GM12801 (cell line): ENCODE results near the gene PRKG1.

Experiments used
- CTCF ChIP-seq: IDR thresholded peaks from one replicate; pipeline ENCODE4 v1.5.1; 2011; ENCODE audit warnings: control low read depth; ENCODE audit not compliant: insufficient read length; ENCODE audit errors: extremely low read depth

Gene PRKG1

GRCh38 chr10:52121688-52122087 is 1047.4 kb downstream of the PRKG1 start:
- TF ChIP-seq CTCF: no peak

- TF ChIP-seq CTCF: no peak
Measured at GRCh38 chr10:52128056-52128683, 1053.9 kb downstream of the PRKG1 start.

- TF ChIP-seq CTCF: no peak
Measured at GRCh38 chr10:52129410-52130178, 1055.3 kb downstream of the PRKG1 start.

- TF ChIP-seq CTCF: no peak
Measured at GRCh38 chr10:52135101-52135500, 1060.8 kb downstream of the PRKG1 start.

- no peak for TF ChIP-seq CTCF
Measured at GRCh38 chr10:52136921-52137320, 1062.6 kb downstream of the PRKG1 start.

- no peak for TF ChIP-seq CTCF
Measured at GRCh38 chr10:52143338-52143737, 1069.1 kb downstream of the PRKG1 start.

- TF ChIP-seq CTCF: no peak
Measured at GRCh38 chr10:52145636-52146035, 1071.3 kb downstream of the PRKG1 start.
